OCI-LY1 (cell line): ENCODE results near the gene FAM53B.

Experiments used
- CTCF ChIP-seq: fragments of 200-600 bp; sonication (generic), shearing (Covaris generic); IDR thresholded peaks from 2 replicates; pipeline ENCODE4 v1.5.1; 2017; ENCODE audit warnings: mild to moderate bottlenecking, antibody characterized with exemption, low read length, moderate library complexity, mixed read lengths
- EZH2 ChIP-seq: fragments of 200-600 bp; sonication (generic), shearing (Covaris generic); IDR thresholded peaks from 2 replicates; pipeline ENCODE4 v1.8.0; 2017; ENCODE audit warnings: borderline replicate concordance, mixed run types, mild to moderate bottlenecking, antibody characterized with exemption, low read length, moderate library complexity, mixed read lengths

- no peak for TF ChIP-seq CTCF
- no peak for TF ChIP-seq EZH2
These were observed 111.6 kb downstream of the FAM53B start for GRCh38 chr10:124632566-124632965.
